Mucosa of stomach (tissue), 1 donor: ENCODE measurements around the gene HSD17B13.
"Not testable (repeated sequence)": the region's sequence is repeated elsewhere in the genome, so short reads cannot be mapped to it uniquely, and the experiment has no call there.

Source experiments
- H3K27me3 ChIP-seq: one replicate; pipeline ENCODE4 v1.7.0; 2013; ENCODE audit warnings: mild to moderate bottlenecking, low read length; ENCODE audit not compliant: control insufficient read depth, insufficient read depth
- H3K36me3 ChIP-seq: one replicate; pipeline ENCODE4 v1.7.0; 2013; ENCODE audit warnings: low read length; ENCODE audit not compliant: control insufficient read depth, insufficient read depth
- H3K4me1 ChIP-seq: one replicate; pipeline ENCODE4 v1.7.0; 2013; ENCODE audit warnings: mild to moderate bottlenecking, low read length; ENCODE audit not compliant: control insufficient read depth, insufficient read depth
- H3K4me3 ChIP-seq: one replicate; pipeline ENCODE4 v1.7.0; 2013; ENCODE audit warnings: low read length
- H3K9ac ChIP-seq: one replicate; pipeline ENCODE4 v1.7.0; 2013; ENCODE audit warnings: mild to moderate bottlenecking, low read length, moderate library complexity
- H3K9me3 ChIP-seq: one replicate; pipeline ENCODE4 v1.7.0; 2013; ENCODE audit warnings: mild to moderate bottlenecking, low read length, moderate library complexity; ENCODE audit not compliant: control insufficient read depth
- donor health status: Pancreatic carcinoma.

The HSD17B13 gene

DNA sequence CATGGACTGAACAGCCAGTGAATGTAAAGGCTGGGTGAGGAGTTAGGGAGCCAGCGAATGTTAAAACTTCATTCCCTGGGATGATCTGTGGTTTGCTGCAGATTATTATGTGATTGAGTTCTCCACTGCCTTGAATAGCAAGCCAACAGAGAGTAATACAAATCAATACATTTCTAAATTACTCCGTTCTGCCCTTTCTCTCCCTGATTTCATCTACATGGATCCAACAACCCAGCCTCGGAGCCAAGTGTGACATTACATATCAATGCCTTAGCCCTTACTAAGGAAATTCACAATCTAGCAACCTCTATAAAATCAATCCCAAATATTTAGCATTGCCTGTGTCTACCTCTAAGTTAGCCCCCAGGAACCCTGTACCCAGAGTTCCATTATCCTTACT, 11.0 kb downstream of the HSD17B13 start:
- no peaks in the 10 kb centered on the region for H3K36me3 ChIP-seq

DNA sequence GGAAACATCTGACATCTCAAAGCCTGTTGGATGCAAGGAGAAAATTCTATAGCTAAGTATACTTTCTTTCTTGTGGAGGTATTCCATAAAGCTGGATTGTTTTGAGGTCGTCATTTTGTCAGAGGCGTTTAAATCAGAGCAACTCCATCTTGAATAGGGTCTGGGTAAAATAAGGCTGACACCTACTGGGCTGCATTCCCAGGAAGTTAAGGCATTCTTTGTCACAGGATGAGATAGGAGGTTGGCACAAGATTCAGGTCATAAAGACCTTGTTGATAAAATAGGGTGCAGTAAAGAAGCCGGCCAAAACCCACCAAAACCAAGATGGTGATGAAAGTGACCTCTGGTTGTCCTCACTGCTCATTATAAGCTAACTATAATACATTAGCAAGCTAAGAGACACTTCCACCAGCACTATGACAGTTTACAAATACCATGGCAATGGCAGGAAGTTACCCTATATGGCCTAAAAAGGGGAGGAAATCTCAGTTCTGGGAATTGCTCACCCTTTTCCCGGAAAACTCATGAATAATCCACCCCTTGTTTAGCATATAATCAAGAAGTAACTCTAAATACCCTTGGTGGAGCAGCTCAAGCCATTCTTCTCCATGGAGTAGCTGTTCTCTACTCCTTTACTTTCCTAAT, 11.9 kb downstream of the HSD17B13 start:
- Histone ChIP-seq H3K4me3 (no peak overlapping the region), H3K27me3 (no peaks in the 10 kb centered on the region), H3K9me3 (no peaks in the 10 kb centered on the region), H3K9ac (no peak overlapping the region), H3K36me3 (no peaks in the 10 kb centered on the region), H3K4me1 (peaks cover 3% of the 10 kb centered on the region)

More for the DNA sequence above, 11.0 kb downstream of the HSD17B13 start:
- Histone ChIP-seq H3K27me3 (no peaks in the 10 kb centered on the region), H3K4me1 (no peaks in the 10 kb centered on the region), H3K9me3 (no peaks in the 10 kb centered on the region), H3K9ac (no peak overlapping the region), H3K4me3 (no peak overlapping the region)

DNA sequence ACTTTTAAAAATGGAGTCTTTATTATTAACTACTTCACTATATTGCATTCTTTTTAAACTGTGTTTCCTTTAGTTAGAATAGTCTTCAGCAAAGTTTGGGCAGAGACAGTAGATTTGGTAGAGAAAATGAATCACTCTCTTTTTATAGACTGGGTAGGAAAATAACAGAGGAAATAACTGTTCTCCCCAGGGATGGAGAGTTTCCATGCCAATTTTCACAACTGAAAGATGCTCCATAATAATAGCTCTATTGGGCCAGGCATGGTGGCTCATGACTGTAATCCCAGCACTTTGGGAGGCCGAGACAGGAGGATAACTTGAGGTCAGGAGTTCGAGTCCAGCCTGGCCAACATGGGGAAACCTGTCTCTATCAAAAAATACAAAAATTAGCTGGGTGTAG, 13.1 kb downstream of the HSD17B13 start:
- H3K4me3 ChIP-seq: no peak overlapping the region
- peaks cover 6% of the 10 kb centered on the region for H3K4me1 ChIP-seq
- no peak overlapping the region for H3K9ac ChIP-seq
- H3K27me3 ChIP-seq: no peaks in the 10 kb centered on the region
- no peaks in the 10 kb centered on the region for H3K9me3 ChIP-seq
- no peaks in the 10 kb centered on the region for H3K36me3 ChIP-seq

DNA sequence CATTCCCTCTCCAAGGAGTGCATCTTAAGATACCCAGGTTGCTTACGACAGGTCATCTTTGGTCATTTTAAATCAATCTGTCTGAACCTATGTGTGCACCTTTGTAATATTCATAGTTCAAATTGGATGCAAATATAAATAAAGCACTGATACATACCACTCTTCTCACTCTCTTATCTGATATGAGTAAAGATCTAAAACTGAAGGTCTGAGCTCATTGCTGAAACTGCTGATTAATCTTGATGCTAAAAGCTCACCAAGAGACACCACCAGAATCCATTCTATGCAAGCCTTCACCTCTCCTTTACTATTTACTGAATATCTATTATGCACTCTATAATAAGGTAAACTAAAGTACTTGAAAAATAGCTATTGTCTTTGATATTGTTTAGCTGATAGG, 16.6 kb downstream of the HSD17B13 start:
- Histone ChIP-seq H3K9me3 (no peaks in the 10 kb centered on the region), H3K36me3 (no peaks in the 10 kb centered on the region), H3K9ac (no peak overlapping the region), H3K4me3 (no peak overlapping the region), H3K4me1 (peaks cover 6% of the 10 kb centered on the region), H3K27me3 (no peaks in the 10 kb centered on the region)

DNA sequence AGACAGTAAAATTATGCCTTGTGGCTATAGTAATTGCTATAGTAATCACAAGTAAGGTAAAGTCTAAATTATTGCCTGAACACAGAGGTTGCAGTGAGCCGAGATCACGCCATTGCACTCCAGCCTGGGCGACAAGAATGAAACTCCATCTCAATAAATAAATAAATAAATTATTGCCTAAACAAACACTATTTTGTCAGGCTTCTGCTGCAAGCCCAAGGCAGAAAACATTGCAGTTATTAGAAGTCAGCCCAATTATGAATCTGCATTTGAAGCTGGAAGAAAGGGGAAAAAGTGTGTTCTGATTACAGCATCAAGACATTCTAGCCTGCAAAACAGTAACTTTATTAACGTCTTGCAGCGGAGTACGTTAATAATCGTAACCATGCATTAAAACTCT, 17.1 kb downstream of the HSD17B13 start:
- Histone ChIP-seq H3K9ac (no peak overlapping the region), H3K4me1 (peaks cover 6% of the 10 kb centered on the region), H3K4me3 (no peak overlapping the region), H3K36me3 (no peaks in the 10 kb centered on the region), H3K27me3 (no peaks in the 10 kb centered on the region), H3K9me3 (no peaks in the 10 kb centered on the region)

DNA sequence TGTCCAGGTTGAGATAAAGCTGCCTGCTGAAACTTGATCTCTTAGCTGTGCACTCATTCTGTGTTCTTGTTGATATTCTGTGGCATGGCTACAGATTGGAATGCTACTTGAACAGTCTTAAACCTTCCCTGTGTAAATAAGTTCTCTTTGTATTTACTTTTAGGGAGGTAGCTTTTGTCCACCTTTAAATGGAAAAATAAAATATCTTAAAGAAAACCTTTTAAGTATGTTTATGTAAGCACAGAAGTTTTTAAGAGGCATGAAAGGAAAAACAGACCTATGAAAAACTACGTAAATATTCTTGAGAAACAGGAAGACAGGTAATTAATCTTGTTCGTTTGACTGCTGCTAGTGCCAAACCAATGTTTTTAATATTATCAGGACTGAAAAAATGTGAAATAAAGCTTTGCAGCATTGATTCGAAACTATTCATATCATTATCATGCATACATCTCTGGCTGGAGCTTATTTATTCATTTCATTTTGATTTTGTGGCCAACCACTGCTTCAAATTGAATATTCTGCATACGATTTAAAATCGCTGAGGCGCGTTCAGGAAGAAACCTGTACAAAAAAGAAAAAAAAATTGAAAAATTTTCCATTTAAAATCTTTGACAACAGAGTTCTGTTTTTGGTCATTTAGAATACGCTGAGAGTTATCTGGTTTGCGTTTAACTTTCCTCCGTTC, 17.8 kb downstream of the HSD17B13 start:
- Histone ChIP-seq H3K4me1 (peaks cover 6% of the 10 kb centered on the region), H3K9me3 (no peaks in the 10 kb centered on the region), H3K9ac (no peak overlapping the region), H3K36me3 (no peaks in the 10 kb centered on the region), H3K27me3 (no peaks in the 10 kb centered on the region), H3K4me3 (no peak overlapping the region)

DNA sequence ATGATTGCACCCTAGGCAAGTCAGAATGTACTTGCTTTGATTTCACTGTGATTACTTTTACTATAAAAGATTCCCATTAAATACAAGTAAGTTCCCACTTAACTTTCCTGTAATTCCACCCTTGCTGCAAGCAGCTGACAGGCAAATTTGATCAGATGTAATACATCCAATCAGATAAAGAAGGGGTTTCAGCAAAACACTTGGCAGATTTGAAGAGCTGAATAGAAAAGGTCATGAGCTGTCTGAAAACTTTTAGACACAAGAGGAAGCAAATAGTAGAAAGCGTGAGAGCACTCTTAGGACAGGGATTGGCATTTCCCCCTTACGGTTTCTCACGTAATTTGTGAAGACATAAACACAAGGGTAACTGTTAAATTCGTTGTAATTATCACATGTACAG, 22.8 kb downstream of the HSD17B13 start:
- Histone ChIP-seq H3K27me3 (no peaks in the 10 kb centered on the region), H3K9me3 (no peaks in the 10 kb centered on the region), H3K4me1 (no peaks in the 10 kb centered on the region), H3K9ac (no peak overlapping the region), H3K4me3 (no peak overlapping the region), H3K36me3 (no peaks in the 10 kb centered on the region)

DNA sequence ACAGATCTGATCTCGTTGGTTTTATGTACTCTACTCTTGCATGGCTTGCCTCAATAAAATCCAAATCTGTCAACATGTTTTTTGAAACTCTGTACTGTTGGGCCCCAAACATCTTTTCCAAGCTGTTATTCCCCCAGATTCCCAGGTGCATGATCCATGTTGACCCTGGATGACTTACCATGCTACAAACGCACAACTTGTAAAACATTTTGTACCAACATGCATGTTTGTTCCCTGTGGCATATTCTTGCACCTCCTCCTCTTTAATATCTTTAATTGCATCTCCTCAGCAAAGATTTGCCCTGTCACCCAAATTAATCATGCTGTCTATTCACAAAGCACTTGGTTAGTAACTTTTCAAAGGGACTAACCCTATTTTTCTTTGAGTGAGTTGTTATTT, 24.3 kb downstream of the HSD17B13 start:
- Histone ChIP-seq H3K9ac (no peak overlapping the region), H3K9me3 (no peaks in the 10 kb centered on the region), H3K36me3 (no peaks in the 10 kb centered on the region), H3K27me3 (no peaks in the 10 kb centered on the region), H3K4me3 (no peak overlapping the region), H3K4me1 (no peaks in the 10 kb centered on the region)

DNA sequence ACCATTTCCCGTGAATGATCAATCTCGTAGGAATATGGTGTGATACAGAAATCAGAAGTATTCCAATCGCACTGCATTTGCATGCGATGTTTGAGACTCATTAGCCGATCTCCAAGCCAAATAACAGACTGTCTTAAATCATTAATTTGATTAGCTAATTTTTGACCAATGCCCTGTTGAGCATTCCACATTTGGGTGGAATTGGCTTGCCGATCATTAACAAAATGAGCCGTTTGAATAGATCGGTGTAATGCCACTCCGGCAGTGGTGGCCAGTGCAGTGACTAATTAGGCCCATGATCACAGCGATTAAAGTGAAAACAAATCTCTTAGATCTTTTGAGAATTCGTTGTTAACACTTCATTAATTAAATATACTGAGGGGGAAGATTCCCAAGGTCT, 27.8 kb downstream of the HSD17B13 start:
- H3K9ac ChIP-seq, H3K36me3 ChIP-seq: not testable (repeated sequence)

DNA sequence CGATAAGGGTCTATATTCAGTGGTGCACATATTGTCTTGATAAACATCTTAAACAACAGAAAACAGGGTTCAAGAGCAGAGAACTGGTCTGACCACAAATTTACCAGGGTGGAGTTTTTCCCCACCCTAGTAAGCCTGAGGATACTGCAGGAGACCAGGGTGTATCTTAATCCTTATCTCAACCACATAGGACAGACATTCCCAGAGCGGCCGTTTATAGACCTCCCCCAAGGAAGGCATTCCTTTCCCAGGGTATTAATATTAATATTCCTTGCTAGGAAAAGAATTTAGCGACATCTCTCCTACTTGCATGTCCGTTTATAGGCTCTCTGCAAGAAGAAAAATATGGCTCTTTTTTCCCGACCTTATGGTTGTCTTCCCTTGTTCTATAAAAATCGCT, 28.8 kb downstream of the HSD17B13 start:
- H3K4me3 ChIP-seq, H3K4me1 ChIP-seq, H3K36me3 ChIP-seq, H3K27me3 ChIP-seq, H3K9me3 ChIP-seq, H3K9ac ChIP-seq: not testable (repeated sequence)

More for the DNA sequence above, 27.8 kb downstream of the HSD17B13 start:
- not testable (repeated sequence) for H3K4me1 ChIP-seq, H3K4me3 ChIP-seq, H3K27me3 ChIP-seq, H3K9me3 ChIP-seq

DNA sequence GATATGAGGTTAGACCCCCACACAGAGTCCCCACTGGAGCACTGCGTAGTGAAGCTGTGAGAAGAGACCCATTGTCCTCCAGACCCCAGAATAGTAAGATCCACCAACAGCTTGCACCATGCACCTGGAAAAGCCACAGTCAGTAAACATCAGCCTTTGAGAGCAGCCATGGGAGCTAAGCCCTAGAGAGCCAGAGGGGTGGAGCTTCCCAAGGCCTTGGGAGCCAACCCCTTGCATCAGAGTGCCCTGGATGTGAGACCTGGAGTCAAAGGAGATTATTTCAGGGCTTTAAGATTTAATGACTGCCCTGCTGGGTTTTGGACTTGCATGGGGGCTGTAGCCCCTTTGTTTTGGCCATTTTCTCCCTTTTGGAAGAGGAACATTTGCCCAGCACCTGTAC, 35.7 kb downstream of the HSD17B13 start:
- H3K27me3 ChIP-seq: no peaks in the 10 kb centered on the region
- H3K4me3 ChIP-seq: no peak overlapping the region
- H3K9me3 ChIP-seq: no peaks in the 10 kb centered on the region
- H3K9ac ChIP-seq: no peak overlapping the region
- no peaks in the 10 kb centered on the region for H3K36me3 ChIP-seq
- no peaks in the 10 kb centered on the region for H3K4me1 ChIP-seq

DNA sequence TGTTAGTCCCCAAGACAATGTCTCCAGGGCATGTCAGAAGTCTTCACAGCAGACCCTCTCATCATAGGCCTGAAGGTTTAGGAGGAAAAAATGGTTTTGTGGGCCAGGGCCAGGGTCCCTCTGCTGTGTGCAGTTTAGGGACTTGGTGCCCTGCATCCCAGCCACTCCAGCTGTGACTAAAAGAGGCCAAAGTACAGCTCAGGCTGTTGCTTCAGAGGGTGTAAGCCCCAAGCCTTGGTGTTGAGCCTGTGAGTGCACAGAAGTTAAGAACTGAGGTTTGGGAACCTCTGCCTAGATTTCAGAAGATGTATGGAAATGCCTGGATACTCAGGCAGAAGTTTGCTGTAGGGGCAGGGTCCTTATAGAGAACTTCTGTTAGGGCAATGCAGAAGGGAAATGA, 38.4 kb downstream of the HSD17B13 start:
- not testable (repeated sequence) for H3K4me1 ChIP-seq

DNA sequence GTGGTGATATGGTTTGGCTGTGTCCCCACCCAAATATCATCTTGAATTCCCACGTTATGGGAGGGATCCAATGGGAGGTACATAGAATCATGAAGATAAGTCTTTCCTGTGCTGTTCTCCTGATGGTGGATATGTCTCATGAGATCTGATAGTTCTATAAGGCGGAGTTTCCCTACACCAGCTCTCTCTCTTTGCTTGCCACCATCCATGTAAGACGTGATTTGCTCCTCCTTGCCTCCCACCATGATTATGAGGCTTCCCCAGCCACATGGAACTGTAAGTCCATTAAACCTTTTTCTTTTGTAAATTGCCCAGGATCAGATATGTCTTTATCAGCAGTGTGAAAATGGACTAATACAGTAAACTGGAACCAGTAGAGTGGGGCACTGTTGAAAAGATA, 39.5 kb downstream of the HSD17B13 start:
- no peaks in the 10 kb centered on the region for H3K27me3 ChIP-seq
- H3K36me3 ChIP-seq: no peaks in the 10 kb centered on the region
- no peak overlapping the region for H3K9ac ChIP-seq
- H3K4me1 ChIP-seq: no peaks in the 10 kb centered on the region
- H3K9me3 ChIP-seq: no peaks in the 10 kb centered on the region
- no peak overlapping the region for H3K4me3 ChIP-seq

More for the DNA sequence above, 38.4 kb downstream of the HSD17B13 start:
- not testable (repeated sequence) for H3K9me3 ChIP-seq, H3K36me3 ChIP-seq, H3K9ac ChIP-seq, H3K4me3 ChIP-seq, H3K27me3 ChIP-seq
